HG03060 (cell line): Measurements from ENCODE around the gene NR2F6.

Source experiments
- ATAC-seq: cut with Tn5 transposase; IDR thresholded peaks from one replicate; pipeline ENCODE4 v1.9.1; 2021; ENCODE audit warnings: low read depth, moderate number of reproducible peaks; ENCODE audit not compliant: unreplicated experiment

Gene NR2F6

DNA sequence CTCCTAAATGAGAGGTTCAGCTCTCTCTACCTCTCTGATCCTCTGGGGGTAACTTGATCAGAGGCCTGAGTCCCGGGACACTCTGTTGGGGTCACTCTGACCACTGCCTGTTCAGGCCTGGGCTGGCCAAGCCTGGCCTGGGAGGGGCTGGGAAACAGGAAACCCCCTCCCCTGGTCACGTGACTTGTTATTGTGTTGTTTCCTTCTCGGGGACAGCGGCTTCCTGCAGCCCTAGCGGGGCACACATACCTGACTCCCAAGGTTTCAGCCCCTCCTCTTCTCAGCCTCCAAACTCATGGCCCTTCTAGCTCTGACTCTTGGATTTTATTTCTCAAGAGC, 18.9 kb upstream of the NR2F6 start, which contains the start of gene USHBP1:
Gene USHBP1 (minus strand): TSS at position 105 of the 339 bp plus-strand sequence. CDS start 446 bp downstream, outside the sequence.
- ATAC-seq = no peak

DNA sequence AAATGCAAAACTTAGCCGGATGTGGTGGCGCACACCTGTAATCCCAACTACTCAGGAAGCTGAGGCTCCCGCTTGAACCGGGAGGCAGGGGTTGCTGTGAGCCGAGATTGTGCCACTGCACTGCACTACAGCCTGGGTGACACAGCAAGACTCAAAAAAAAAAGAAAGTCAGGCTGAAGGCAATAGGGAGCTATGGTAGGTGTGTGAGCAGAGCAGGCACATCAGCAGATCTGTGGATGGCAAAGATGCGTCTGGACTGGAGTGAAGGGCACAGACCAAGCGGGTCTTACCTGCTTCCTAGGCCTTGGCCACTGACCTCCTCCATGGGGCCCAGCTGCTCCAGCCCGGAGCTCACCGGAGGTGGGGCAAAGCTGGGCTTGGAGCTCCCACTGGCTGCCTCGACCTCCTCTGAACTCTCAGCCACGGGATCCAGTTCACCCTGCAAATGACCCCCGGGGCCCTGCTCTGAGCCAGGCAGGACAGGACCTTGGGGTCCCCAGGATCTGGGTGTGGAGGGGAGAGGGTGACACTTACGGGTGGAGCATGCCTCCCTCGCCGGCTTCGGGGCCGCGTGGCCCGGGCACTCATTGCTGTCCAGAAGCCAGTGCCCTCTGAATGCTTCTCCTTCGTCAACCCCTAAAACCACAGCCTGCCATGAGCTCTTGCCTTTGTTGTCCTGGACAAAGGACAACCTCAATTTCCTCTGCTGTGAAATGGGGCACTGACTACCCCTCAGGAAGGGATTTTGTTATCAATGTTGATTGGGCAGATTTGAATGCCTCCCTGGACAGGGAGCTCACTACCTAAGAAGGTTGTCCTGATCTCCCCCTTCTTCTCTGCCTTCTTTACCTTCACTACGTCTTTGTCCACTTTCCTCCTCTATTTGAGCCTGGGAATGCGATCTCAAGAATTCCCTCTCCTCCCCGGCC, 18.3 kb upstream of the NR2F6 start:
- ATAC-seq = no peak

DNA sequence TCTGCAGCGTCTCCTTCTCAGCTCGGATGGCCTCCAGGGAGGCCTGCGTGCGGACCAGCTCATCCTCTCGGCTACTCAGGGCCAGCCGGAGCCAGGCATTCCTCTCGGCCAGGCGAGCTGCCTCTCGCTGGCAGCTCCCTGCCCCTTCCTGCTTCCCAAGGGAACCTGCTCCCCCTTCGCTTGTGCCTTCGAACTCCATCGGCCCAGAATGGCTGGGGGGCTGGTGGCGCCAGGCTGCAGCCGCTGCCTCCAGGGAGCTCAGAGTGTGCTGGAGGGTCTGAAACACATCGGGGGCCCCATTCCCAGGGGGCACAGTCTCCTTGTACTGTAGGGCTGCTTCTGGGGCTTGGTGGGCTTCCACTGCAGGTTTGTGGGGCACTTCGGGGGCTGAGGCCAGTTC, 16.8 kb upstream of the NR2F6 start:
- ATAC-seq = no peak

DNA sequence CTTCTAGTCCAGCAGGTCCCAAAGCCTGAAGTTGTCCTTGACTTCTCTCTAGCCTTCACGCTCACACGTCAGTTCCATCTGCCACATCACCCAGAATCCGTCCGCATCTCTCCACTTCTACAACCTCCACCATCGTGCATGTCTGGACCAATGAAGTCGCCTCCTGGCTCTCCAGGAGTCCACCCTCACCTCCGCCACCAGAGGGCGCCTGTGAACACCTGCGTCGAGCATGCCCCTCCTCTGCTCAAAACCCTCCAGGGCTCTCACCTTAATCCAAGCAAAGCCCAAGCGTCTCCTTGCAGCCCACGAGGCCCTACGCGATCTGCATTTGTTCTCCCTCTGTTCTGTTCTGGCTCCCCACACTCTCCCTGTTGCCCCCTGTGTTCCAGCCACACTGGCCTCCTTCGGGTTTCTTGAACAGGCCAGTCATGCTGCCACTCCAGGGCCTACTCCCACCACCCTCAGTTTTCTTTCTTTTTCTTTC, 15.2 kb upstream of the NR2F6 start:
- ATAC-seq = no peak

DNA sequence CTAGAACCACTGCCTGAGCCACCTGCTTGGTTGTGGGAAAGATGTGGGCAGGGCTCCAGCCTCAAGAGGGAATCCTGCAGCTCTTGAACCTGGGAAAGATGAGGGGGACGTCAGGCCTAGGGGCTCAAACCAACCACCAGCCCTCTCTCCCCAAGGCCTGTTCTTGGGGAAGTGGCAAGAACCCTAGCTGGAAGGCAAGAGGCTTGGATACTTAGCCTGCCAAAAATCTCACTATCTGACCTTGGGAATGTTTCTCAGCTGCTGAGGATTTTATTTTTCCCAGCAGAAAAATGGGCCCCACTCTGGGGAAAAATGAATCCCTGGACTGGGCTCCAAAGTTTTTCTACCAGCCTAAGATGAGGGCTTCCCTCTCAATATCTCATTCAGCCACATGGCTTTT, 14.2 kb upstream of the NR2F6 start:
- ATAC-seq = no peak

DNA sequence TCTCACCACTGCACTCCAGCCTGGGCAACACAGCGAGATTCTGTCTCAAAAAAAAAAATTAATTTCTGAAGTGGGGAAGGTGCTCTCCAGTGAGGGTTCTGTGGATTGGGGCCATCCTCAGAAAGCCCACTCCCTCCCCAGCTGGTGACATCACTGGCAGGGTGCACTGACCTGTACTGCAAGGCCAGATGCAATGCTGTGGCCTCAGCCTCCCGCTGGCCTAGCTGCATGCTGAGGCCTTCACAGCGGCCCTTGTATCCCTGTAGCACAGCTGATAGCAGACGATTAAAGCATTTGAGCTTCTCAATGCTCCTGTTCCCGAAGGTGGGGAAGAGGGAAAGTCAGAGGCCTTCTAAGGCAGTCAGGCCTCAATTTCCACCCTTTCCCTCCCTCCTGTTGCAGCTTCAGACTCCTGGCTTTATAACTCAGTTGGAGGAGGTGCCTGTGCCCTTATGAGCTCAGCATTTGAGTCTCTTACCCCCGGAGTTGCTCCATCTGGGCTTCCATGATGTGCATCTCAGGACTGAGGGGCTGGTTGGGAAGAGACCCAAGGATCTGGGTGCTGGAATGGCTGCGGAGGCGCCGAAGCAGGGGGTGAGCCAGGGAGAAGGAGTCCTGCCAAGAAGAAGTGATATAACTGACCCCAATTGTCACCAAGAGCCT, 13.5 kb upstream of the NR2F6 start:
- no peak for ATAC-seq

DNA sequence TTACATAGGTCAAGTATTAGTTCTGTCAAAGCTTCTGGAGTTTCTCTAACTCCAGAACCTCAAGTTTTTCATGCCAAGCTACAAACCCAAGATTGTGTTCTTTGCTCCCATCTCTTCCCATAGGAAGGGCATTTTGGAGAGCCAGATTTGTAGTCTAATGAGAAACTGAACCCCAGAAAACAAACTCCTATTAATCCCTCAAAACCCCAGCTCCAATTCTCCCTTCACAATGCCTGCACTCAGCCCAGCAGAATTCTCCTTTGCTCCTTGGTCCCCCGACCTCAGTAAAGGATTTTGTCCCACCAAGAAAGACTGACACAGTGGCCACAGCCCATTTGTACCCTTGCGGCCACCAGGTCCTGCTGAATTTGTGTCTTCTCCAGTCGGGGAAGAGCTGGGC, 10.4 kb upstream of the NR2F6 start:
- ATAC-seq = no peak

DNA sequence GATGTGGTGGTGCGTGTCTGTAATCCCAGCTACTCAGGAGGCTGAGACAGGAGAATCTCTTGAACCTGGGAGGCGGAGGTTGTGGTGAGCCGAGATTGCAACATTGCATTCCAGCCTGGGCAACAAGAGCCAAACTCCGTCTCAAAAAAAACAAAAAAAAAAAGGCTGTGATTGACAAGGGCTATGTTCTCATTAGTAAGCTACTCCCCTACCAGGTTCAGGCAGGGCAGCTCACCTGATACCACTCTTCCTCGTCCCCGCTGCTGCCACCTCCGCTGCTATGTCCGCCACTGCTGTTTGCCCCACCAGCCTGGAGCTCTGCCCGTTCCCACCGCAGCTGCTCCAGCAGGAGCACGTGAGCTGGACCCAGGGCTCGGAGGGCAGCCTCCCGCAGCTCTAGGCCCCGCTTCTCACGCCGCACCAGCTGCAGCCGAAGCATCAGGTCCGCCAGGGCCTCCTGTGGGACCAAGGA, 9.5 kb upstream of the NR2F6 start:
- no peak for ATAC-seq

DNA sequence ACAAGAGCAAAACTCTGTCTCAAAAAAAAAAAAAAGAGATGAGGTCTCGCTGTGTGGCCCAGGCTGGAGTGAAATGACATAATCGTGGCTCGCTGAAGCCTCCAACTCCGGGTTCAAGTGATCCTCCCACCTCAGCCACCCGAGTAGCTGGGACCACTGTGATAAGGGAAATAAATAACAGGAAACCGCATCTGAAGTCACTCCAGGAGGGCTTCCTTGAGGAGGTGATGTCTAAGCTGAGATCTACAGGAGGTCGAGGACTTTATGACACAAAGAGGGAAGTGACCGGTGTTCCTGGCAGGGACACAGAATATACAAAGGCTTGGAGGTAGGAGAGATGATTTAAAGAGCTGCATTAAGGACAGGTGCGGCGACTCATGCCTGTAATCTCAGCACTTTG, 8.9 kb upstream of the NR2F6 start:
- ATAC-seq = no peak

DNA sequence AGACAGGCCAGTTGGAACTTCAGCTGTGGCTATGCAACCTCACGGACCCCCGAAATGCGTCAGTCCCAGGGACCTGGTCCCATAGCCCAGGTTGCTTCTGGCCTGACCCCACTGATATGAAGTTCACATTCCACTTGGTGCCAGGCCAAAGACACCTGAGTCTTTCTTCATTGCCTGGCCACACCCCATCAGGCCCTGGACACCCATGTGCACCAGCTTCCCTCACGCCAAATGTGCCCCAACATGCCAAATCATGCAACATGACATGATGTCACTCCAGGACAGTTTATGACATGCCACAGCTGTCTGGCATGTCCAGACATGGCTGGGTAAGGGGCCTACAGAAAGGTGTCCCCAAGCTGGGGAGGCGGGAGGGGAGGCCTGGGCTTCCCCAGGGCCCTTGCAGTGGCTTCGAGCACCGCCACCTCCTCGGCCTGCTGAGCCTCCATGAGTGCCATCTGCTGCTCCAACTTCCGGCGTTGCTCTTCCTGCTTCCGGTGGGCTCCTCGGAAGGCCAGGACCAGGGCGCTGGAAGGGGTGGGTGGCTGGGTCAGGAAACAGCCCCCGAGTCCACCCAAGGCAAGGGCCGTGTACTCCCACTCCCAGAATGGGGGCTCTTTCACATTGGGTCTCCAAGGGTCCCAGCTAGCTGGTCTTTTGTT, 4.3 kb upstream of the NR2F6 start:
- ATAC-seq = no peak

DNA sequence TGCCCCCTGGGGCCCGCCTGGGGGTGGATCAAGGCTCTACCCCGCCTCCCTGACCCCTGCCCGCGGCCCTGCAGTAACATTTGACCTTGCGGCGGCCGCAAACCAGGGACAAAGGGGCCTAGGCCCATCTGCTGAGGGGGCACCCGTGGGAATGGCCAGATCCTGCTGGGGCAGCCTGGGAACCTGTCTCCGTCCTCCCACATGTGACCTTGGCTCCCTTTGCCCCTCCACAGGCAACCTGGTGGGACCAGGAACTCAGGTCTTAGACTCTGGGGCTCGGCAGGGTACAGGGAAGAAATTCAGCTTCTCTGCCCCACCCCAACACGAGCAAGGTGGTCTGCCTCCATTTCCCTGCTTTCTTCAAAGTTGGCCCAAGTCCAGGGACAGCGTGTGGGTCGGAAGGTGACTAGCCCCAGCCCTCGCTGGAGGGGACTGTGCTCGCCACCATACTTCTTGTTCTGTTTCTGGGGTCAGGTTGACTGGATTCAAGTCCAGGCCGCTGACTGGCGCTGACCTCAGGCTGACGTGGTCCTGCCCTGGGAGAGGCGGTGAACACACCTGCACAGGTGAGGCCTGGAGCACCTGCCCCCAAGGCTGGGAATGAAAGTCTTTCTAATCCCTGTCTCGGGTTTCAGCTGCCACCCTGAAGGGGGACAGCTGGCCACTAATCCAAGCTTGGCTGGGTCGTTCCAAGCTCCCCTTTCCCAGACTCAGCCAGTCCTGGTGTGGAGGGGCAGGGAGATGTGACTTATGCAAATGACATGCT, 2.5 kb upstream of the NR2F6 start:
- no peak for ATAC-seq

DNA sequence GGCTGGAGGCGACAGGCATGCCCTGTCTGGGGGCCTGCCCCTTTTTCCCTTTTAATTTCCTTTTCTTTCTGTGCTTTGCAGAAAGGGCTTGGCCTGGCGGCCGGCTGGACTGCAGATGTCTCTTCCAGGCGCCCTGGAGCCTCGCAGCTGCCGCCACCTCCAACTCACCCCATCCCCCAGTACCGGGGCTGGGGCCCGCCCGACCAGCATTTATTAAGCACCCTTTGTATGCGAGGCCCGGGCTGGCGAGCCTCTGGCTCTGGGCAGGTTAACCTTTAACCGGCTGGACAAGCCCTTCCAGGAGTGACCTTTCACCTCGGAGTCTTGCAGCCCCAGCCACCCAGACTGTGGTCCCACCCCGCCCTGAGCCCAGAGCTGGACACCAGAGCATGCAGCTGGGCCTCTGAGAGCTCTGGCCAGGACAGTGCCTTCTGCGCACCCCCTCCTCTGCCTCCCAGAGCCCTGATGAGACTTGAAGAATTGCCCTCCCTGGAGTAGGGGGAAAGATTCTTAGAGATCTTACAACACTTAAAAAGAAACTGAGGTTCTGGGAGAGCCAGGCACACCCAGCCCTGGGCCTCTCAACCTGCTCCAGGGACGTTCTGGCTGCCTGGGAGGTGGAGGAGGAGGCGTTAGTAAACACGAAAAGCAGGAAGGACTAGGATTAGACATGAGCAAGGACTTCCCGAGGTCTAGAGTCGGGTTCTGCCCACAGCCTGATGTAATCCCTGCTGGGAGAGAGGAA, 1.1 kb upstream of the NR2F6 start:
- ATAC-seq = no peak

DNA sequence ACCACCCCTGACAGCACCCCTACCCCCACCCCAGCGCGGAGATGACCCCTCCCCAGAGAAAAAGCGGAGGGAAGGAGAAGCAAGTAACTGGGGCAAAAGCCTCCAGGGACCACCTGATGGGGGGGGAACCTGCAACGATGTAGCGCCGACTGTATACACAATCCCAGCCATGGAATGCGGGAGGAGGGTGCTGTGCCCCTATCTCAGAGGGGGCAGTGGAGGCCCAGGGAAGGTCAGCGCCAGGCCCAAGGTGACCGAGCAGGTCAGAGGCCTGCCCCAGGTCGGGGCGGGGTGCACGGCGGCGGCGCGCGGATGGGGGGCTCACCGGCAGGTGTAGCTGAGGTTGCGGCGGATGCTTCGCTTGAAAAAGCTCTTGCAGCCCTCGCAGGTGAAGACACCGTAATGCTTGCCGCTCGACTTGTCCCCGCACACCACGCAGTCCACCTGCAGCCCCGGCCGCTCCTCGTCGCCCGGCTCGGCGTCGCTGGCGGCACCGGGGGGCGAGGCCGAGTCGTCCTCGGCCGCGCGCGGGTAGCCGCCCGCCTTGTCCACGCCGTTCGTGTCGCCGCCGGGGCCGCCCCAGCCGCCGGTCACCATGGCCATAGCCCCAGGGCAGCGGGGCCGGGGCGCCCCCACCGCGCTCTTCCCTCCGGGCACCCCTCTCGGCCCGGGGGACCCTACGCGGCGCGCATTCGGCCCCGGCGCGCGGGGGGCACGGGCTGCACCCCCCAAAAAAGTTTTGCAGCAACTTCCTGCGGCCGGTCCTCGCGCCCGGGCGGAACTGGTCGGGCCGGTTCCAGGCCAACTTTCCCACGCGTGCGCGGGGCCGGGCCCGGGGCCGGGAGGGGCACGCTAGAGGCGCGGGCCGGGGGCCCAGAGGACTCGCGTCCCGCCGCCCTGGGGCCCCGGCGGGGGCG, 843 bp downstream of the NR2F6 start:
- no peak for ATAC-seq

DNA sequence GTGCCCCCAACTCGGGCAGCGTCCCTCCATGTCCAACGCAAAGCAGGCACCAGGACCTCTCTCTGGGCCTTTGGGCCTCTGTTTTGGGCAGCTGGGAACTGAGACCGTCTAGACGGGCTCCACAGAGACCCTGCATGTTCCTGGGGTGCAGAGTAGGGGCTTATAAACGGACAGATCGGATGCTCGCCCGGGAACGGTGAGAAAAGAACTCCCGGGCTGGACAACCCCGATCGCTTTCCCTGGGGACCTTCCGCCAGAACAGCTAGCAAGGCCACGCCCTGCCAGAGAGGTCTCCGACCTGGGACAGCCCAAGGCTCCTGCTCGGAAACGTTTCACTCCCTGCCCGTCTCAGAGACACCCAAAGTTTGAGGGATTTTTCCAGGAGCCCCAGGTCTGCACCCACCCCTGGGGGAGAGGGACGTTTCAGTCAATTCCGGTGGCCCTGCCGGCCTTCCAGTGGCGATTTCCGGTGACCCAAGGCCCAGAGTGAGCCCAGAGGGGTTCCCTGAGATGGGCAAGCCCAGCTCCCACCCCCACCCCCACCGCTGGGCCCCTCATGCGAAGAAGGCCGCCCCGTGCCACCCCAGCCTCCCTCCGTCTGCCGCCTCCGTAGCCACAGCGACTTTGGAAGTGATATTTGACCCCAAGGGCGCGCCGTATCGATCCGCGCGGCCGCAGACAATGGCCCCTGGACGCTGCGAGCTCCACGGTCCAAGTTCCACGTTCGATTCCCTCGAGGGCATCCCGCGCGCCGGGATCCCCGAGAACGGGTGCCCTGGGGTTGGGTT, 1.7 kb downstream of the NR2F6 start:
- no peak for ATAC-seq

DNA sequence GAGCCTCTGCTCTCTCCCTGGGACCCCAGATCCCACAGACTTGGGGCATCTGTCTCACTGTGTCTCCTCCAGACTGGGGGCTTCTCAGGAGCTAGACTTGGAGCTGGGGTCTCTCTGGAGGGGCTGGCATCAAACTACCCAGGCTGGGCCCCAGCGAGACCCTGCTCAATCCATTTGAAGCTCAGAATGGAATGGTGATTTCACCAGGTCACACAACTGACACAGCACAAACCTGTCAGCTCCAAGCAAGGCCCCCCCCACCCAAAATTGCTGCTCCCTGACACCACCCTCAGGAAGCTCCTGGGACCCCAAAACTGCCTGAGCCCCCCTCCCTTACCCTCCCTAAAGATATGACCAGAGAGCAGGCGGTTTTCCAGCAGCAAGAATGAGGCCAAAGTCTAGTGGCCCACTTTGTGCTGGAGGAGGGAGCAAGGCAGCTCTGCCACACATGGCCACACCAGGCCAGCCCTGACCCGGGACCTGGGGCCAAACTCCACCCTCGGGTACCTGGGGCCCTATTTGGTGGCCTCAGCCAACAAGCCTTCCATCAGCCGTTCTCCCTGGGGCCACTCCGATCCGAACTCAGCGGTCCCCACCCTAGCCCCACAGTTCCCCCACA, 2.4 kb downstream of the NR2F6 start:
- no peak for ATAC-seq

DNA sequence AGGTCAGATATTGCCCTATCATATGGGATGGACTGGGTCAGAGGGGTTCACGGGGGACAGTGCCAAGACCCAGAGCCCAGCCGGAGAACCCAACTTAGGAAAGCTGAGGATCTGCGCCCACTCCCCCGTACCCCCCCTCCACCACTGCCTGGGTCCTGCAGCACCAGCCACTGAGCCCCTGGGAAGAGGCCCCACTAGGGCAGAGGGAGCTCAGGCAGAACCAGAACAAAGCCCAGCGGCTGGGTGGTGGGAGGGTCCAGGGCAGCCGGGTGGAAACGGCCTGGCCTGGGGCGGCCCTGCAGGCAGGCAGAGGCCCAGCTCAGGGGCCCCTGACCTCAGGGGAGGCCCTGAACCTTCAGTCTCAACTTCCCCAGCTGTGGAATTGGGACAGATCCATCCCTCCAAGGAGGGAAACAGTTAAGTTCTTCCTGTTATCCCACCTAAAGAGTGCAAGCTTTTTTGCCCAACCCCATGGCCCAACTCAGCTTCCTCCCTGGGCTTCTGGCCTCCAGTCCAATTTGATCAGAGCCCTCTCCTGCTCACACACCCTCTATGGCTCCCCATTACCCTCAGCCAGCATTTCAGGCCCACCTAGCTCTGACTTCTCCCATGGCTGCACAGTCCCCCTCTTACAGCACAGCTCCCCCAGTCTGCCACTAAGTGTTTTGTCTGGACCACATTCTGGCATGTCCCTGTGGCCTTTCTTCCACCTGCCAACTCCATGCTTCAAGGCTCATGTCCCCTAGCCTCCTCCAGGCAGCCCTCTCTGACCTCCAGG, 3.1 kb downstream of the NR2F6 start:
- no peak for ATAC-seq
